Measurements from ENCODE around the gene RIMKLB. TPM values are rescaled to one million over a fixed set of nuclear protein-coding genes. Genes with fewer than 3 reads are reported as not detected.

Gene RIMKLB
- total and polyA plus RNA-seq, 2 of the 4 experiments (the other 2 are of a cell fraction) = 12.5 to 18.8 TPM

DNA sequence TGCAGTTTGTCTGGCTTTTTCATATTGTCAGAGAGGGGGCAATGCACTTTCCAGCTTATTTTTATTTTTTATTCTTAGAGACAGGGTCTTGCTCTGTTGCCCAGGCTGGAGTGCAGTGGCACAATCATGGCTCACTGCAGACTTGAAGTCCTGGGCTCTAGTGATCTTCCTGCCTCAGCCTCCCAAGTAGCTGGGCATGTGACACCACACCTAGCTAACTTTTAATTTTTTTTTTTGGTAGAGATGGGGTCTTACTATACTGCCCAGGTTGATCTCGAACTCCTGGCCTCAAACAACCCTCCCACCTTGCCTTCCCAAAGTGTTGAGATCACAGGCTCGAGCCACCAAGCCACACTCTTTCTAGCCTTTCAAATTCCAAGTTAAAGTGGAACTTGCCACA, 120.7 kb downstream of the RIMKLB start:
- no TSS peak for BruUV-seq (replicated peaks)
- CTCF ChIA-PET = interaction anchor here (0.6 kb wide), 1 partner anchor 150 kb away, joined by 3 read pairs; no protein-coding TSS in a partner anchor

More for the DNA sequence above, 120.7 kb downstream of the RIMKLB start:
- WGBS, 2 experiments (ENCODE audit: extremely low coverage in 2 of 2, insufficient read length in 1 of 2) = 20% methylated on average over 1 of the region's 2 CpGs; no CpG with 5 or more reads in 1 of the 2 experiments
- intact Hi-C loops (cut with micrococcal nuclease) = no loop called here
- Histone ChIP-seq H2BK20ac (ENCODE audit: low read depth, low read length) (no peak overlapping the region), H4K5ac (ENCODE audit: low read depth, low read length) (no peak overlapping the region), H3K18ac (ENCODE audit: low read depth, low read length) (no peak overlapping the region), H2BK5ac (ENCODE audit: low read depth, low read length, poor library complexity, severe bottlenecking) (no peak overlapping the region), H2AFZ (replicated peaks; ENCODE audit: low read length, poor library complexity) (no peak overlapping the region), H3K4me2 (ENCODE audit: low read depth, low read length) (no peak overlapping the region), H2AK9ac (replicated peaks; ENCODE audit: low read depth, low read length, poor library complexity) (no peak overlapping the region), H3K36me3 (ENCODE audit: control insufficient read depth, insufficient read depth, low read length) (no peaks in the 10 kb centered on the region), H3K9me1 (ENCODE audit: insufficient read depth, low read length) (no peaks in the 10 kb centered on the region), H3K9ac (ENCODE audit: low read depth, low read length) (no peak overlapping the region), H3K4ac (ENCODE audit: low read depth, low read length) (no peak overlapping the region), H2BK120ac (ENCODE audit: low read depth, low read length) (no peak overlapping the region), H4K91ac (ENCODE audit: insufficient read depth, low read depth, low read length) (no peak overlapping the region), H3K27ac (ENCODE audit: insufficient read depth, low read length) (no peak overlapping the region), H3K27me3 (ENCODE audit: control insufficient read depth, insufficient read depth, low read length) (no peaks in the 10 kb centered on the region), H4K20me1 (ENCODE audit: insufficient read depth, low read length) (no peaks in the 10 kb centered on the region), H3K4me1 (ENCODE audit: control insufficient read depth, insufficient read depth, low read length) (no peaks in the 10 kb centered on the region), H3K79me1 (ENCODE audit: low read depth in 1 of 2, low read length in 2 of 2) (no peaks in the 10 kb centered on the region), H3K14ac (replicated peaks; ENCODE audit: low read depth, low read length) (no peak overlapping the region), H2AK5ac (ENCODE audit: low read depth, low read length) (no peak overlapping the region), H3K9me3 (ENCODE audit: control insufficient read depth, insufficient read depth, low read length) (no peaks in the 10 kb centered on the region), H2BK15ac (ENCODE audit: low read depth, low read length) (no peak overlapping the region), H3K4me3 (ENCODE audit: insufficient read depth, low read depth, low read length) (no peak overlapping the region), H4K8ac (ENCODE audit: low read depth in 2 of 2, low read length in 2 of 2) (no peak overlapping the region), H3K56ac (ENCODE audit: extremely low read depth, insufficient read depth, low read length) (no peak overlapping the region), H3K23ac (ENCODE audit: low read depth, low read length) (no peak overlapping the region)
- TF ChIP-seq POLR2A (IDR thresholded peaks at IDR 0.05; ENCODE audit: low read depth, low read length) (no peak), CEBPB (IDR thresholded peaks at IDR 0.05; ENCODE audit: low read depth, low read length) (no peak), RFX5 (IDR thresholded peaks at IDR 0.05; ENCODE audit: low read depth, low read length) (no peak), CHD1 (IDR thresholded peaks at IDR 0.05; ENCODE audit: low read depth, low read length) (no peak), RAD21 (IDR thresholded peaks at IDR 0.05; ENCODE audit: low read length) (no peak), RCOR1 (IDR thresholded peaks at IDR 0.05; ENCODE audit: insufficient replicate concordance, low read length) (no peak), MXI1 (IDR thresholded peaks at IDR 0.05; ENCODE audit: borderline replicate concordance, low read depth, low read length) (no peak), NFE2L2 (IDR thresholded peaks at IDR 0.05; ENCODE audit: low read depth, low read length) (no peak), MAZ (IDR thresholded peaks at IDR 0.05; ENCODE audit: borderline replicate concordance, low read depth, low read length) (no peak), BHLHE40 (IDR thresholded peaks at IDR 0.05; ENCODE audit: low read depth, low read length) (no peak), MAFK (IDR thresholded peaks at IDR 0.05; ENCODE audit: low read depth, low read length) (no peak), FOS (IDR thresholded peaks at IDR 0.05; ENCODE audit: low read depth, low read length) (no peak), SMC3 (IDR thresholded peaks at IDR 0.05; ENCODE audit: low read depth, low read length) (no peak)
- TF ChIP-seq, protein P1, sequence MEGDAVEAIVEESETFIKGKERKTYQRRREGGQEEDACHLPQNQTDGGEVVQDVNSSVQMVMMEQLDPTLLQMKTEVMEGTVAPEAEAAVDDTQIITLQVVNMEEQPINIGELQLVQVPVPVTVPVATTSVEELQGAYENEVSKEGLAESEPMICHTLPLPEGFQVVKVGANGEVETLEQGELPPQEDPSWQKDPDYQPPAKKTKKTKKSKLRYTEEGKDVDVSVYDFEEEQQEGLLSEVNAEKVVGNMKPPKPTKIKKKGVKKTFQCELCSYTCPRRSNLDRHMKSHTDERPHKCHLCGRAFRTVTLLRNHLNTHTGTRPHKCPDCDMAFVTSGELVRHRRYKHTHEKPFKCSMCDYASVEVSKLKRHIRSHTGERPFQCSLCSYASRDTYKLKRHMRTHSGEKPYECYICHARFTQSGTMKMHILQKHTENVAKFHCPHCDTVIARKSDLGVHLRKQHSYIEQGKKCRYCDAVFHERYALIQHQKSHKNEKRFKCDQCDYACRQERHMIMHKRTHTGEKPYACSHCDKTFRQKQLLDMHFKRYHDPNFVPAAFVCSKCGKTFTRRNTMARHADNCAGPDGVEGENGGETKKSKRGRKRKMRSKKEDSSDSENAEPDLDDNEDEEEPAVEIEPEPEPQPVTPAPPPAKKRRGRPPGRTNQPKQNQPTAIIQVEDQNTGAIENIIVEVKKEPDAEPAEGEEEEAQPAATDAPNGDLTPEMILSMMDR (conservative IDR thresholded peaks at IDR 0.05; ENCODE audit: low read depth, low read length) = no peak
- TF ChIP-seq, protein P2, sequence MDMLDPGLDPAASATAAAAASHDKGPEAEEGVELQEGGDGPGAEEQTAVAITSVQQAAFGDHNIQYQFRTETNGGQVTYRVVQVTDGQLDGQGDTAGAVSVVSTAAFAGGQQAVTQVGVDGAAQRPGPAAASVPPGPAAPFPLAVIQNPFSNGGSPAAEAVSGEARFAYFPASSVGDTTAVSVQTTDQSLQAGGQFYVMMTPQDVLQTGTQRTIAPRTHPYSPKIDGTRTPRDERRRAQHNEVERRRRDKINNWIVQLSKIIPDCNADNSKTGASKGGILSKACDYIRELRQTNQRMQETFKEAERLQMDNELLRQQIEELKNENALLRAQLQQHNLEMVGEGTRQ (IDR thresholded peaks at IDR 0.05; ENCODE audit: low read depth, low read length) = no peak
- TF ChIP-seq, protein P3, sequence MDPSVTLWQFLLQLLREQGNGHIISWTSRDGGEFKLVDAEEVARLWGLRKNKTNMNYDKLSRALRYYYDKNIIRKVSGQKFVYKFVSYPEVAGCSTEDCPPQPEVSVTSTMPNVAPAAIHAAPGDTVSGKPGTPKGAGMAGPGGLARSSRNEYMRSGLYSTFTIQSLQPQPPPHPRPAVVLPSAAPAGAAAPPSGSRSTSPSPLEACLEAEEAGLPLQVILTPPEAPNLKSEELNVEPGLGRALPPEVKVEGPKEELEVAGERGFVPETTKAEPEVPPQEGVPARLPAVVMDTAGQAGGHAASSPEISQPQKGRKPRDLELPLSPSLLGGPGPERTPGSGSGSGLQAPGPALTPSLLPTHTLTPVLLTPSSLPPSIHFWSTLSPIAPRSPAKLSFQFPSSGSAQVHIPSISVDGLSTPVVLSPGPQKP (IDR thresholded peaks at IDR 0.05; ENCODE audit: borderline replicate concordance, low read depth, low read length) = no peak
- dilution Hi-C loops (cut with HindIII; ENCODE audit: low sequenced_read_pairs, unreplicated experiment) = no loop called here
- in situ Hi-C loops (cut with MboI; ENCODE audit: low sequenced_read_pairs) = no loop called here
- ATAC-seq (ENCODE audit: low read depth) = no peak
- DNase-seq = no peak
- POLR2A ChIA-PET (ENCODE audit: unreplicated experiment) = interaction anchor here (0.6 kb wide), 2 partner anchors 129 to 1800 kb away, joined by 4 to 7 read pairs; no protein-coding TSS in a partner anchor
